Right lobe of liver (tissue), 6 donors: ENCODE results near the gene UTF1. TPM values are rescaled to one million over a fixed set of nuclear protein-coding genes. Genes with fewer than 3 reads are reported as not detected.

ENCODE experiments used
- ATAC-seq, 4 donors: fragments of 200-7000 bp; cut with Tn5 transposase; one replicate each; pipeline ENCODE4 v1.9.1; 2020; ENCODE audit warnings: mild to moderate bottlenecking in 4 of 4, moderate library complexity in 4 of 4
- DNase-seq, 3 donors: peaks; one replicate each; pipeline ENCODE4 v3.0.0-alpha.2; 2020
- H3K27ac ChIP-seq, 3 donors: fragments of 200-600 bp; one replicate each; pipeline ENCODE4 v1.8.0; 2022
- H3K27me3 ChIP-seq, 2 donors: fragments of 200-600 bp; one replicate each; pipeline ENCODE4 v1.8.0; 2022
- H3K36me3 ChIP-seq, 4 donors: fragments of 200-600 bp; sonication (generic) in 1 of 4; one replicate each; pipeline versions ENCODE4 v1.5.1 to v1.8.0; 2017 to 2022; ENCODE audit warnings: control low read depth in 1 of 4
- H3K4me1 ChIP-seq, 4 donors: fragments of 200-600 bp; sonication (generic) in 1 of 4; one replicate each; pipeline versions ENCODE4 v1.5.1 to v1.8.0; 2017 to 2022; ENCODE audit warnings: control low read depth in 1 of 4
- H3K4me3 ChIP-seq, 3 donors: fragments of 200-600 bp; one replicate each; pipeline ENCODE4 v1.8.0; 2022
- H3K9me3 ChIP-seq, 4 donors: fragments of 200-600 bp; sonication (generic) in 1 of 4; one replicate each; pipeline versions ENCODE4 v1.5.1 to v1.8.0; 2017 to 2022; ENCODE audit warnings: control low read depth in 1 of 4
- CTCF ChIP-seq, 4 donors: fragments of 200-600 bp in 3 of 4; fragments of 450-650 bp in 1 of 4; IDR thresholded peaks; one replicate each; pipeline versions ENCODE4 v1.5.1 to v1.8.0; 2016 to 2022; ENCODE audit warnings: antibody characterized with exemption in 4 of 4, mild to moderate bottlenecking in 2 of 4
- POLR2A ChIP-seq: fragments of 450-650 bp; IDR thresholded peaks from one replicate; pipeline ENCODE4 v1.6.1; 2017; ENCODE audit warnings: antibody characterized with exemption, mild to moderate bottlenecking
- WGBS: methylation state at CpG from one replicate; pipeline ENCODE4 v1.1.6; 2018; ENCODE audit warnings: low coverage, low lambda C conversion rate; ENCODE audit not compliant: insufficient coverage; ENCODE audit errors: missing lambda C conversion rate; 5-methylcytosine and 5-hydroxymethylcytosine counted together
- intact Hi-C, 2 donors: fragments of 100-400 bp; cut with DNase I; formaldehyde crosslinking; loops; one replicate each; pipeline versions ENCODE4 v1.11.2 to v1.14.1; 2022
- microRNA counts: library from miRNA; unstranded; fragments of <30 nt; microRNA quantifications from one replicate; lab custom pipeline; 2016
- microRNA-seq, 2 donors: library from miRNA; unstranded; fragments of <30 nt; microRNA quantifications; one replicate each; pipeline ENCODE4, GENCODE V29; 2019 to 2020
- total RNA-seq, 6 experiments: library from RNA; depleted of rRNA in 2 of 6; stranded (reverse); fragments of >200 nt in 2 of 6; fragmentation: NEBNext Ultra II Directional in 3 of 6; extraction: Animal tissue kit (Norgen Biotek cat#: 25700) in 3 of 6; gene quantifications; one replicate each; pipeline versions ENCODE4 v1.1.0 to v1.2.4, GENCODE V29; 2016 to 2023
- donor health status: DM: no; HTN: yes; CAD: no.
- donor health status: DM: no; HTN: no; CAD: no.
- donor health status: DM: no; HTN: no; CAD: no.
- donor health status: DM: no; HTN: yes; CAD: no.
- donor health status: DM: no; HTN: yes; CAD: no.

UTF1 gene
- total RNA-seq, 6 experiments from 2014 or later = not detected

- Histone ChIP-seq H3K4me1 (peaks cover 0 to 23% (median 8%) of the 10 kb centered on the region in 4 donors), H3K36me3 (peaks cover 0 to 50% (median 26%) of the 10 kb centered on the region in 4 donors), H3K27ac (no peak overlapping the region), H3K27me3 (no peaks in the 10 kb centered on the region), H3K4me3 (no peak overlapping the region), H3K9me3 (no peaks in the 10 kb centered on the region)
- TF ChIP-seq POLR2A (no peak), CTCF (IDR thresholded peaks at IDR 0.05) (no peak)
- intact Hi-C loops = no loop called here
- 94% methylated on average over 8 of the region's 10 CpGs for WGBS
- no peak for ATAC-seq
- DNase-seq = peak in 1 of 3 donors; percentile 52
These were observed 50.5 kb downstream of the UTF1 start for GRCh38 chr10:133280391-133281059.

GRCh38 chr10:133281084-133281483, 51.1 kb downstream of the UTF1 start:
- Histone ChIP-seq H3K27ac (no peak overlapping the region), H3K27me3 (no peaks in the 10 kb centered on the region), H3K36me3 (peaks cover 0 to 53% (median 30%) of the 10 kb centered on the region in 4 donors), H3K4me3 (no peak overlapping the region), H3K4me1 (peaks cover 0 to 23% (median 8%) of the 10 kb centered on the region in 4 donors), H3K9me3 (no peaks in the 10 kb centered on the region)
- ATAC-seq (no peak), DNase-seq (no peak)
- WGBS = 100% methylated on average over 2 of the region's 15 CpGs
- TF ChIP-seq POLR2A (no peak), CTCF (IDR thresholded peaks at IDR 0.05) (no peak)
- intact Hi-C loops = no loop called here

MicroRNAs encoded within 50 kb of the gene (microRNA counts, 767-probe panel; counts per million panel counts)
- 237 counts per million for microRNA hsa-miR-202-3p (lab: Ali Mortazavi, UCI)

Small RNAs within 50 kb of the gene (microRNA-seq; reads per million reads assigned to microRNA genes)
- gene MIR202 = 0.29 to 0.64 reads per million in 2 donors

Other genes with a start within 250 kb of the UTF1 start
- under 1 TPM in 5 of 6 experiments, not detected in 1; 0.10 to 0.46 (median 0.16) TPM for gene ADGRA1, start 142.3 kb upstream of the UTF1 start, total RNA-seq
- gene KNDC1, start 70.0 kb upstream of the UTF1 start, total RNA-seq = 10 to 100 TPM in 2 of 6 experiments, 1 to 10 TPM in 3, under 1 TPM in 1; 0.54 to 11.6 (median 8.2) TPM
- under 1 TPM; 0.09 to 0.38 (median 0.19) TPM for gene VENTX, start 7.6 kb downstream of the UTF1 start, total RNA-seq
- gene ADAM8, start 46.7 kb downstream of the UTF1 start, total RNA-seq = 1 to 10 TPM; 2.6 to 8.8 (median 5.2) TPM
- gene TUBGCP2, start 78.7 kb downstream of the UTF1 start, total RNA-seq = 10 to 100 TPM; 19.6 to 30.0 (median 25.6) TPM
- gene ZNF511, start 78.7 kb downstream of the UTF1 start, total RNA-seq = 10 to 100 TPM; 17.4 to 30.2 (median 25.9) TPM
- not detected for gene CALY, start 106.7 kb downstream of the UTF1 start, total RNA-seq
- gene PRAP1, start 117.2 kb downstream of the UTF1 start, total RNA-seq = 100 to 1,000 TPM; 177 to 522 (median 298) TPM
- 100 to 1,000 TPM in 4 of 6 experiments, 10 to 100 TPM in 2; 76.1 to 158 (median 124) TPM for gene FUOM, start 127.8 kb downstream of the UTF1 start, total RNA-seq
- gene ECHS1, start 143.1 kb downstream of the UTF1 start, total RNA-seq = 100 to 1,000 TPM; 293 to 780 (median 436) TPM
- gene PAOX, start 149.0 kb downstream of the UTF1 start, total RNA-seq = 10 to 100 TPM in 4 of 6 experiments, 1 to 10 TPM in 2; 9.4 to 15.9 (median 11.9) TPM
- gene MTG1, start 163.9 kb downstream of the UTF1 start, total RNA-seq = 10 to 100 TPM; 25.1 to 45.7 (median 34.5) TPM
- gene SPRN, start 194.4 kb downstream of the UTF1 start, total RNA-seq = 10 to 100 TPM in 2 of 6 experiments, under 1 TPM in 3, not detected in 1; 0.07 to 15.1 (median 0.11) TPM
- 1 to 10 TPM in 2 of 6 experiments, under 1 TPM in 4; 0.18 to 1.6 (median 0.33) TPM for gene SCART1, start 223.7 kb downstream of the UTF1 start, total RNA-seq